Activated naive CD4-positive, alpha-beta T cell treated with anti-CD3 and anti-CD28 coated beads, Interleukin-2, amount 50 U/mL, for 16 hours (primary cell): ENCODE results near the gene IFT22.
"Not testable (repeated sequence)": the region's sequence is repeated elsewhere in the genome, so short reads cannot be mapped to it uniquely, and the experiment has no call there.

Experiments
- DNase-seq: peaks from one replicate; pipeline ENCODE4 v3.0.0-alpha.2; 2020

Gene IFT22

DNA sequence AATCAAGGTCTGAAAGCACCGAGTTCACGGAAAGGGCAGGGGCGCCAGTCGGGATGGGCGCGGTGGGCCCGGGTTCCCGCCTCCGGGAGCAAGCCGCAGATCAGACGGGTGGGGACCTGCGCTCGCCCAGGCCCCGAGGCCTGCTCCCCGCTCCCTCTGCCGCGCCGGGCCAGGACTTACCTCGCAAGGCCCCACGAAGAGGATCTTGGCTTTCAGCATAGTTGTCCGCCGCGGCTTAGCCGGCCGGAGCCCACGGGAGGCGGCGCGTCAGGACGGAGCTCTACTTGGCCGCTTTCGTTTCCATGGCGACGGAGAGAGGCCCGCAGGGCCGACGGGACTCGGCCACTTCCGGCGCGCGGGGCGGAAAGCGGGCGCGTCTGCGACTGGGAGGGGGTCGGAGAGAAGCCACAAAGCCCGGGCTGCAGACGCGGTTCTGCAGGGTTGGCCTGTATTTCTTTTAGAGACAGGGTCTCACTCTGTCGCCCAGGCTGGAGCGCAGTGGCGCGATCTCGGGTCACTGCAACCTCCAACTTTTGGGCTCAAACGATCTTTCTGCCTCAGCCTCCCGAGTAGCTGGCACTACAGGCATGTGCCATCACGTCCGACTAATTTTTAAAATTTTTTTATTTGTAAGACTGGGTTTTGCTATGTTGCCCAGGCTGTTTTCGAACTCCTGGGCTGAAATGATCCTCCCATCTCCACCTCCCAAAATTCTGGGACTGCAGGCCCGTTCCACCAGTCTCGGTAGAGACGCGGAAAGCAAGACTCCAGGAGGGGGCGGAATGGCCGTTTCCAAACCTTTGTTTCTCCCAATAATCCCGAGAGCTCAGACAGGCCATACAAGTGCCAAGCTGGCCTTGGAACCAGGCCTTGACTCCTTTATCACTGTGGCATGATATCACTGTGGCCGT is at the start of gene IFT22:
IFT22 (minus strand) TSS at position 322 of the 911 bp plus-strand sequence; CDS start at position 219, 103 bp downstream.
- DNase-seq, result peak; percentile 84

DNA sequence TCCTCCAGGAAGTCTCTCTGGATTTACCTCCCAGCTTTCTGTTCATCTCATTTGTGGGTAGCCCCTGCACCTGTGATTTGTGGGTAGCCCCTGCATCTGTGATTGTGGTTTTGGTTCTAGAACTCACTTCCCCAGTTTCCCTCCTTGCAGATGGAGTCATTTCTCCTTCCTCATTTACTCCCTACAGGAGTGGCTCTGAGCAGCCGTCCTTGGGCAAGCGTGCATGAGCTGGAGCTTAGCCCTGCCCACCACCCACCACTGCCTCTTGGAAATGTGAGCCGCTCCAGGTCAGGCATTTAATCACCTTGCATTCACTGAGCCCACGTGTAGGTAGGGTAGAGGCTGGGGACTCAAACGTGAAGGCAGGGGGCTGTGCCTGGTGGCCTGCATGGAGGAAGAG is 49.2 kb upstream of the IFT22 start:
- no peak for DNase-seq

DNA sequence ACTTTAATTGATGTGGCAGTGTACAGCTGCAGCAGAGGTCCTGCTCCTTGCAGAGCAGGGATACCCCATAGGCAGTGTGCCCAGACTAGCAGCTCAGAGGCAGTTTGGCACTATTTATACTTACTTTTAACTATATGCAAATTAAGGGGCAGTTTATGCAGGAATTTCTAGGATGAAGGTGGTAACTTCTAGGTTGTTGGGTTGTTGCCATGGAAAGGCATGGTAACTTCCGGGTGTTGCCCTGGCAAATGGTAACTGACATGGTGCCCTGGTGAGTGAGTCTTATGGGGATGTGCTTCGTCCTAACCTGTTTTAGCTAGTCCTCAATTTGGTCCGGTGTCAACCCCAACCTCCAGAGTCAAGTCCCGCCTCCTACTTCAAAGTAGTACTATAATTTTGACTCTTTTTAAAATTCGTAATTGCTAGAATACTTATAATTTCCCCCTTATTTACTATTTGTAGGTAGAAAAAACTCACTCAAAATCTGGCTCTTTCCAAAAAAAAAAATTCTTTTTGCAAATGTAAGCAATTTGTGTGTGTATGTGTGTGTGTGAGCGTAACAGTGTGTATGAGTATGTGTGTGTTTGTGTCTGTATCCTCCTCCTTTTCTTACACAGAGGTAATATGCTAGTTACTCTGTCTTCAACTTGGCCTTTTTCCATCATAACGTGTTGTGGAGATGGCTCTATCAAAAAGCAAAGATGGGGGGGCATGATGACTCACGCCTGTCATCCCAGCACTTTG is 47.0 kb upstream of the IFT22 start:
- no peak for DNase-seq

DNA sequence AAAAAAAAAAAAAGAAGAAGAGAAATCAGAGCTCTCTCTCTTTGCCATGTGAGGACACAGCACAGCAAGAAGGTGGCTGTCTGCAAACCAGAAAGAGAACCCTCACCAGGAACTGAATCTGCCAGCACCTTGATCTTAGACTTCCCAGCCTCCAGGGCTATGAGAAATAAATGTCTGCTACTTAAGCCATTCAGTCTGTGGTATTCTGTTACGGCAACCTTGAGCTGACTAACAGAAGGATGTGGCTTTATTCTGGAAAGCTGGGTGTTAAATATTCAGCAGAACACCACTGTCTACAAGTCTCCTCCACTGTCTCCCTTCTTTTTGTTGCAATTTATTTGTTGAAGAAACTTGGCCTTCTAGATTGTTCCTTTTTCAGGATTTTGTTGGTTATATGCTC is 46.1 kb upstream of the IFT22 start:
- DNase-seq, result no peak

DNA sequence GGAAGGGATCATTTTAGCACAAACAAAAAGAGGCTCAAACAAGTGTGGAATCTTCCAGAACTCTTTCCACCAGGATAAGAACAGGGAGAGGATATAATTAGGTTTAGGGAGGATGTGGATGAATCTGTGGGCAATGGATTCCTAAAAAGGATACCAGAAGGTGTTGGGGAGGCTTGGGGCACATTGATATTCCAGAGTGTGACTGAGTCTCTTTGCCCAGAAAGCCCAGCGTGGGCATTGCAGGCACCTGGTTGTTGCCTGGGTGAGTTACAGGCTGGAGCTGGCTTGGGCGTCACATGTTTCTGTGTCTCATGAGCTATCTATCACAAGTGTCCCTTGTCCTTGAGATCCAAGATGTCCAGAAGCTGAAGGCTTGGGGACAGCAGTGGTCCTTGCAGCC is 44.3 kb upstream of the IFT22 start:
- no peak for DNase-seq

DNA sequence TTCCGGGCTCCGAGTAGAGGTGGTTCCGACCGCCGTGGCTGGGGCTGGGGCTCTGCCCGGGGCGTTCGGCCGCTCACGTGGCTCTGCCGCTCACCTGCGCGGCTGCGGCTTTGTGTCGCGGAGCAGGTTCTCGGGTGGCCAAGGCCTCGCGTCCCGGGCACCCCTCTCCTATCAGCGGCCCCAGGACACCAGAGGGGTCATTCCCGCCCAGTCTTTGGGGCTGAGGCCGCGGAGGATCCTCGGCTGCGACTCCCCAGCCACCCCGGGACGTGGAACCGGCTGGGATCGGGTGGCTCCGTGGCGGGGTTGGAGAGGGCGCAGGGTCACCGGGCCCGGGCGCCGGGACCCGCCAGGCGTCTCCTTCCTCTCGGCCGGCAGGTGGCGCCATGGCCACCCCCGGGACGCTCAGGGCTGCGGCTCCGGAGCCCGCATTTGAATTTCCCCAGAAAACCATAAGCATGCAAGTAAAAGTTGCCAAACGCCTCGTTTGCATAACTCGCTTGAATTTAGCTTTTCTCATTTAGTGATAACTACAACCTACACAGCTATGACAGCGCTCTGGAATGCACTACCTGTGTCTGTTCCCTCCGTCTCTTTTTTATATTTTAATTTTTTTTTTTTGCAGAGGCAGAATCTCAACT is 42.2 kb upstream of the IFT22 start:
- DNase-seq, result peak; percentile 72

DNA sequence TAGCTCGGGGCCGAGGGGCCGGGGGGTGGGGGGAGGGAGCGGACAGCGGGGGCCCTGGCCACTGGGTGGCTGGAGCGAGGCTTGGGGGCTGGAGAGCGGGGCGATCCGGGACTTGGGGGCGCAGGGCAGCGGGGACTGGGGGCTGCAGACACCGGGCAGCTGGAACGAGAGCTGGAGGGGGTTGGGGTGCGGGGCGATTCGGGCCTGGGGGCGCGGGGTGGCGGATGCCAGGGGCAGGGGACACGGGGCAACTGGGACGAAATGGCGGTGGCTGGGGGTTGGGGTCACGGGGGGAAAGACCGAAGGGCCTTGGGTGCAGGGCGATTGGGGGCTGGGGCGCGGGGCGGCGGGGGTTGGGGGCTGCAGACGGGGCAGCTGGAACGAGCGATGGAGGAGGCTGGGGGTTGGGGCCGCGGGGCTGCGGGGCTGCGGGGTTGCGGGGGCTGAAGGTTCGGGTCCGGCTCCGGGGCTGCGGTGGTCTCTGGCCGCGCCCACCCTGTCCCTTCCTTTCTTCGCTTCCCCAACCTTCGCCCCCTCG is 41.7 kb upstream of the IFT22 start:
- DNase-seq, result peak; percentile 11

DNA sequence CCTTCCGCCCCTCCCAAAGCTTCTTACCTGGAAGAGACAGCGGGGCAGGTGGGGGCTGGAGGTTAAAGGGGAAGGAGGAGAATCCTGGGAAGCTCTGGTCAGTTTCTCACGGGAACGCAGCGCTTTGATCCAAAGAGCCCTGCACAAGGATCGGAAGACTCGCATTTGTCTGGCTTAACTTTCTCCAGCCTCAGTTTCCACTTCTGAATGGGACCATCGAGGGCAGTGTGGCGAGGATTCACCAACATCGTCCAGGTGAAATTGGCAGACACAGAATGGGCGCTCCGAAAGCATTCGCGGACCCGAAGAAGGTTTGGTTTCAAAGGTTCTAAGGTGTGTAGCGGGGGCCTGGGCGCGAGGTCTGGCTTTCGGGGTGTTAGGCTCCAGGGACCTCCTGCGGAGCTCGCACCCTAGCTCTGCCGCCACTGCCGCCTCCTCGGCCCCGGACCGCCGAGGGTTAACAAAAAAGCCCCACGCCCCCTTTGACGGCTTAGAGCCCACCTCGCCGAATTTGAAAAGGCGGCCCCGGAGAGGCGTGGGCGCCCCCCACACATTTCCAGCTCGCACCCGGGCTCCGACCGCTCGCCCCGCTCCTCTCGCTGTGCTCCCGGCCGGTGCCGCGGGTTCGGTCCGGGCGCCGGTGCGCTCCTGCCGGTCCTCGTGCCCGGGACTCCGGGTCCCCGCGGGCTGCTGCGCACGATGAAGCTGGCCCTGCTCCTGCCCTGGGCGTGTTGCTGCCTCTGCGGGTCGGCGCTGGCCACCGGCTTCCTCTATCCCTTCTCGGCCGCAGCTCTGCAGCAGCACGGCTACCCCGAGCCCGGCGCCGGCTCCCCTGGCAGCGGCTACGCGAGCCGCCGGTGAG is 41.0 kb upstream of the IFT22 start, which contains the start of gene COL26A1:
COL26A1 (plus strand) TSS at position 542 of the 862 bp plus-strand sequence; CDS start at position 700, 158 bp downstream.
- DNase-seq, result peak; percentile 24

DNA sequence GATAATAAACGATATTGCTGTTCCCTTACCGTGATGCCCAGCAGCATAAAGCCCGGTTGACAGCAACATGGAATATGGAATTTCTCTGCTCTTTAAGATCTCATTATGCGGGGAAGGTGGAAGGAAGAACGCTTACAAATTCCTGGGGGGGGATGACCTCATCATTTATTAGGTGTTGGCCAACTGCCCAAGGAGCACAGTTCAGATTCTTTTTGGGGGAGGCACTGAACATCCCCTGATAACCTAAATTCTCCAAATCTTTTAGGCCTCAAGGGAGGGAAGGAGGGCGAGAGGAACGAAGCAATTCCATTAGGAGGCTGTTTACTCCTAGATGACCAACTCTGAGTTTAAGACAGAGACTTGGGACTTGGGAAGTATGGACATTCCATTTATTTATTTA is 35.8 kb upstream of the IFT22 start:
- DNase-seq, result no peak

DNA sequence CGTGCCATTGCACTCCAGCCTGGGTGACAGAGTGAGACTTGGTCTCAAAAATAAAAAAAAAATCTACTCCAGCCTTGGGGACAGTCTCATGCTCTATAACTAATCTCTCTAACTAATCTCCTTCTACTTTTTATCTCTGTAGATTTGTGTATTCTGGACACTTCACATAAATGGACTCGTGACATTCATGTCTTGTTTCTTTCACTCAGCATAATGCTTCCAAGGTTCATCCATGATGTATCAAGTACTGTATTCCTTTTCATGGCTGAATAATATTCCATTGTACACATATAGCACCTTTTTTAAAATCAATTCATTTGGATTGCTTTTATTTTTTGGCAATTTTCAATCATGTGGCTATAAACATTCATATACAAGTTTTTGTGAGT is 31.3 kb upstream of the IFT22 start:
- no peak for DNase-seq

DNA sequence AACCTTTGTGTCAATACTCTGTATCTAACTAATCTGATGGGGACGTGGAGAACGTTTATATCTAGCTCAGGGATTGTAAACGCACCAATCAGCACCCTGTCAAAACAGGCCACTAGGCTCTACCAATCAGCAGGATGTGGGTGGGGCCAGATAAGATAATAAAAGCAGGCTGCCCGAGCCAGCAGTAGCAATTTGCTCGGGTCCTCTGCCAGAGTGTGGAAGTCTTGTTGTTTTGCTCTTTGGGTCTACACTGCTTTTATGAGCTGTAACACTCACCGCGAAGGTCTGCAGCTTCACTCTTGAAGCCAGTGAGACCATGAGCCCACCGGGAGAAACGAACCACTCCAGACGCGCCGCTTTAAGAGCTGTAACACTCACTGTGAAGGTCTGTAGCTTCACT is 27.7 kb upstream of the IFT22 start:
- not testable (repeated sequence) for DNase-seq

DNA sequence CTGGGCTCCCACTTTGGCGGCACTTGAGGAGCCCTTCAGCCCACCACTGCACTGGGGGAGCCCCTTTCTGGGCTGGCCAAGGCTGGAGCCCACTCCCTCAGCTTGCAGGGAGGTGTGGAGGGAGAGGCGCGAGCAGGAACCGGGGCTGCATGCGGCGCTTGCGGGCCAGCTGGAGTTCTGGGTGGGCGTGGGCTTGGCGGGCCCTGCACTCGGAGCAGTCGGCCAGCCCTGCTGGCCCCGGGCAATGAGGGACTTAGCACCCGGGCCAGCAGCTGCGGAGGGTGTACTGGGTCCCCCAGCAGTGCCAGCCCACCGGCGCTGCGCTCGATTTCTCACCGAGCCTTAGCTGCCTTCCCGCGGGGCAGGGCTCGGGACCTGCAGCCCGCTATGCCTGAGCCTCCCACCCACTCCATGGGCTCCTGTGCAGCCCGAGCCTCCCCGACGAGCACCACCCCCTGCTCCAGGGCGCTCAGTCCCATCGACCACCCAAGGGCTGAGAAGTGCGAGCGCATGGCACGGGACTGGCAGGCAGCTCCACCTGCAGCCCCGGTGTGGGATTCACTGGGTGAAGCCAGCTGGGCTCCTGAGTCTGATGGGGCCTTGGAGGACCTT is 26.9 kb upstream of the IFT22 start:
- not testable (repeated sequence) for DNase-seq

DNA sequence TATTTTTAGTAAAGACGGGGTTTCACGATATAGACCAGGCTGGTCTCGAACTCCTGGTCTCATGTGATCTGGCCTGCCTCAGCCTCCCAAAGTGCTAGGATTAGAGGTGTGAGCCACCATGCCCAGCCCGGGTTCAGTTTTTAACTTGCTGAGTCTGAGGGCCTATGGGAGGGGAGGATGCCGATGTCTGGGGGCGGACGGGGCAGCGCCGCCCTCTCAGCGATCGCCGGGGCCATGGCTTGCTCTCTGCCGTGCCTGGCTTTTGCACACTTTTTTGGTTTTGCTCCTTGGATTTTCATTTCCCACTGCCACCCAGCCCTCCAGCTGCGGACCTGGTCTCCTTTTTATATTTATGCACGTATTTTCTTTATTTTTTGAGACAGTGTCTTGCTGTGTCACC is 25.9 kb upstream of the IFT22 start:
- DNase-seq, result no peak

DNA sequence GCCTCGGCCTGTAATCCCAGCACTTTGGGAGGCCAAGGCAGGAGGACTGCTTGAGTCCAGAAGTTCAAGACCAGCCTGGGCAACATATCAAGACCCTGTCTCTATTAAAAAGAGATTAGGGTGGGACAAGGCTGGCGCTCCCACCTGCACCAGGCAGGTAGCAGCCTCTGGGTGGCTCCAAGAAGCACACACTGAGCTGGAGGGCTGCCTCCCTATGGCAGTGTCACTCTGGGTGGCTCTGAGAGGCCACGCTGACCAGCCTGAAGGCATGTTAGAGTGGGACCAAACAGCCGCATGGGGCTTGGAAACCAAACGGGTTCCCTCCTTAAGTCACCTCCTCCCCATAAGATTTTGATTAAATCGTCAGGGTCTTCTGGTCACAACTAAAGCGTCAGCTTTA is 21.3 kb upstream of the IFT22 start:
- no peak for DNase-seq

DNA sequence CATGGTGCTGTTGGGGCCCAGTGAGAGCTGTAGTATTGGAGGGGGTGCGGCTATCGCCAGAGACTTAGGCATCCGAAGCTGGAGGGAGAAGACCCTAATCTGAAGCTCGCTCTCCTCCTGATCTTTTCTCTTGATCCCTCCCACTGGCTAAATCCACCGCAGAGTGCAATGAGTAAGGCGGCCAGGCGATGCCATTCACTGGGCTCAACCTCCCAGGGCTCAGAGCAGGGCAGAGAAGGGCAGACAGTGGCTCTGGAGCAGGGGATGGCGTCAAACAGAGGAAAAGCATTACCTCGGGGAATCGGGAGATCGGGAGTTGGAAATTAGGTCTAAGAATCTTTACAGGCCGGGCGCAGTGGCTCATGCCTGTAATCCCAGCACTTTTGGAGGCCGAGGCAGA is 18.8 kb upstream of the IFT22 start:
- no peak for DNase-seq

DNA sequence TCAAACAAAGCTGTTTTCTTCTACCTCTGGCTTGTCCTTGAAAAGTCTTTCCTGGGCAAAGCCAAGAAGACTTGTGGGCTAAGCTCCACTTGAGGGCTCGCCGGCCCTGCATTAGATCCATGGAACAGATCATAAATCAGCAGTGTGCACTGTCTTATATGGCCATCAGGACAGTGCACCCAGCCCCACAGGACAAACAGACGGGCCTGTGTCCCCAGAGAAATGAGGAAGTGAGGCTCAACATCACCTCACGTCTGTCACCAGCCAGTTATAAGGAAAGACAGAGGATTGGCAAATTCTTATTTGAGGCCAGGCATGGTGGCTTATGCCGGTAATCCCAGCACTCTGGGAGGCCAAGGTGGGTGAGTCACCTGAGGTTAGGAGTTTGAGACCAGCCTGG is 12.3 kb upstream of the IFT22 start:
- no peak for DNase-seq

DNA sequence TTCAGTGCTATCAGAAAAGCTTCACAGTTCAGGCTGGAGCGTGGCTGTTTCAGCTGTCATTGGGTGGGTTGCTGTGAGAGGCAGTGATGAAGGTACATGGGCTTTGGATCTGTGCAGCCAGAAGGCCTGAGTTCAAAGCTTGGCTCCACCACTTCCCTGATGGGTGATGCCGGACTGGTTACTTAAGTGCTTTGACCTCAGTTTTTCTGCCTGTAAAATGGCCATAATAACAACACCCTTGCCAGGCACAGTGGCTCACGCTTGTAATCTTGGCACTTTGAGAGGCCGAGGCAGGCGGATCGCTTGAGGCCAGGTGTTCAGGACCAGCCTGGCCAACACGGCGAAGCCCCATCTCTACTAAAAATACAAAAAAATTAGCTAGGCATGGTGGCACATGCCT is 10.4 kb upstream of the IFT22 start:
- no peak for DNase-seq

DNA sequence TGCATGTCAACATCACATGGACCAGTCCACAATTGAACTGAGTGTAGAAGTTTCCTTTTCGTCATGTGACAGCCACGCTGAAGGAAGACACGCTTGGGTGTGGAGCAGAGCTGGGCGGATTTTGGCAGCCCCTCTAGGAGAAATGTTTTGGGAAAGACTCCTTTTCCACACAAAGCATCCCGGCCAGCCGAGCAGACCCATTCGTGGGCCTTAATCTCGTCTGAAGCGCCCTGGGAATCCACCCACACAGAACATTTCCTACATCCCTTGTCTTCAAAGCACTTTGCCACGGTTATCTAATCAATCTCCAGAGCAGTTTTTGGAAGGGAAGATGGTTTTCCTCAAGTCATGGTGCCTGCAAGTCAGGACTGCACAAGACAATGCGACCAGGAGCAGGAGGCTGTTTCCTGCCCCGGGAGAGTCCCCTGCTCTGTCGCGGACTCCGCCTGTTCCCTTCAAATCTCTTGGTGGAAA is 8.4 kb upstream of the IFT22 start:
- no peak for DNase-seq

DNA sequence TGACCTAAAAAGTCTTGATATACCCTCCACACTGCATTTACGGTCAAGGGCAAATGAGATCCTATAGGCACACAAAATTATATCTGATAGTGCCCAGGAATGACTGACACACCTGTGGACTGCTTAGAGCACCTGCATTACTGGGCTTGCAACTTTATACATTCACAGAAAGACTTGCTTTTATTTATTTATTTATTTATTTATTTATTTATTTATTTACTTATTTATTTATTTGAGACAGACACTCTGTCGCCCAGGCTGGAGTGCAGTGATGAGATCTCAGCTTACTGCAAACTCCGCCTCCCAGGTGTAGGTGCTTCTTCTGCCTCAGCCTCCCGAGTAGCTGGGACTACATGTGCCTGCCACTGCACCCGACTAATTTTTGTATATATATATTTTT is 6.5 kb upstream of the IFT22 start:
- no peak for DNase-seq

DNA sequence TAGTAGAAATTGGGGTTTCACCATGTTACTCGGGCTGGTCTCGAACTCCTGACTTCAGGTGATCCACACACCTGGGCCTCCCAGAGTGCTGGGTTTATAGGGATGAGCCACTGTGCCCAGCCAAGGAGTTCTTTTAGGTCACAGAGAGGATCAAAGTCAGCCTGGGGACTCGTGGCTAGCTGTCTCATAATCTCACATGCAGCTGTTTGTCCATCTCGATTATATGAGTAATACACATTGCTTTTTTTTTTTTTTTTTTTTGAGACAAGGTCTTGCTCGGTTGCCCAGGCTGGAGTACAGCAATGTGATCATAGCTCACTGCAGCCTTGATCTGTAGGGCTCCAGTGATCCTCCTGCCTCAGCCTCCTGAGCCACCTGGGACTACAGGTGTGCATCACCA is 2.2 kb downstream of the IFT22 start:
- DNase-seq, result no peak

DNA sequence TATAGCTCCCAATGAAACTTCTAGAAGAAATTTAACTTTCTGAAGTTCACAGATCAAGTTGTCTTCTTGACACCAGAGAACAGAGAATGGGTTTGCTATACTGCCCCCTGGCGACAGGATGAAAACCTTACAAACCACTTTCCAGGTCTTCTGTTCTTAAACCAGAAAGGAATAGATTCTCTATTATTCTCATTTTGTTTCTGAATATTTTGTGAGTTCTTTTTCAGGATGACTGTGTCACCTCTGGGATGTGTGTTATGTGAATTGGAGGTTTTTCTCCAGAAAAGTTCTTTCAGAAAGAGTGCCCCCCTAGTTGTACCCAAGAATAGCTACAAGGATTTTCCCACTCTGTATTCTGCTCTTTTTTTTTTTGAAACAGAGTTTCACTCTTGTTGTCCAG is 6.3 kb downstream of the IFT22 start:
- DNase-seq, result peak; percentile 57
